AG09319 (cell line): ENCODE data around the gene VAMP2.

ENCODE experiments used
- DNase-seq: peaks from one replicate; pipeline ENCODE4 v3.0.0-alpha.2; 2010; ENCODE audit warnings: low read depth; ENCODE audit errors: extremely low read depth
- TF ChIP-seq, protein P1 (sequence below): IDR thresholded peaks from 2 replicates; pipeline ENCODE4 v1.5.1; 2011; ENCODE audit warnings: low read depth, mild to moderate bottlenecking, inconsistent platforms, low read length, moderate library complexity

The VAMP2 gene

GRCh38 chr17:8156246-8156992, 6.3 kb downstream of the VAMP2 start:
- DNase-seq, result peak; percentile 100
- TF ChIP-seq, protein P1, sequence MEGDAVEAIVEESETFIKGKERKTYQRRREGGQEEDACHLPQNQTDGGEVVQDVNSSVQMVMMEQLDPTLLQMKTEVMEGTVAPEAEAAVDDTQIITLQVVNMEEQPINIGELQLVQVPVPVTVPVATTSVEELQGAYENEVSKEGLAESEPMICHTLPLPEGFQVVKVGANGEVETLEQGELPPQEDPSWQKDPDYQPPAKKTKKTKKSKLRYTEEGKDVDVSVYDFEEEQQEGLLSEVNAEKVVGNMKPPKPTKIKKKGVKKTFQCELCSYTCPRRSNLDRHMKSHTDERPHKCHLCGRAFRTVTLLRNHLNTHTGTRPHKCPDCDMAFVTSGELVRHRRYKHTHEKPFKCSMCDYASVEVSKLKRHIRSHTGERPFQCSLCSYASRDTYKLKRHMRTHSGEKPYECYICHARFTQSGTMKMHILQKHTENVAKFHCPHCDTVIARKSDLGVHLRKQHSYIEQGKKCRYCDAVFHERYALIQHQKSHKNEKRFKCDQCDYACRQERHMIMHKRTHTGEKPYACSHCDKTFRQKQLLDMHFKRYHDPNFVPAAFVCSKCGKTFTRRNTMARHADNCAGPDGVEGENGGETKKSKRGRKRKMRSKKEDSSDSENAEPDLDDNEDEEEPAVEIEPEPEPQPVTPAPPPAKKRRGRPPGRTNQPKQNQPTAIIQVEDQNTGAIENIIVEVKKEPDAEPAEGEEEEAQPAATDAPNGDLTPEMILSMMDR, result peak; percentile 8; the same call in 1 of the 2 replicates

- TF ChIP-seq, protein P1, result no peak
- no peak for DNase-seq
Measured at GRCh38 chr17:8155996-8156245, 6.8 kb downstream of the VAMP2 start.

- TF ChIP-seq, protein P1, result no peak
- DNase-seq, result no peak
Measured at GRCh38 chr17:8155231-8155995, 7.3 kb downstream of the VAMP2 start.

DNA sequence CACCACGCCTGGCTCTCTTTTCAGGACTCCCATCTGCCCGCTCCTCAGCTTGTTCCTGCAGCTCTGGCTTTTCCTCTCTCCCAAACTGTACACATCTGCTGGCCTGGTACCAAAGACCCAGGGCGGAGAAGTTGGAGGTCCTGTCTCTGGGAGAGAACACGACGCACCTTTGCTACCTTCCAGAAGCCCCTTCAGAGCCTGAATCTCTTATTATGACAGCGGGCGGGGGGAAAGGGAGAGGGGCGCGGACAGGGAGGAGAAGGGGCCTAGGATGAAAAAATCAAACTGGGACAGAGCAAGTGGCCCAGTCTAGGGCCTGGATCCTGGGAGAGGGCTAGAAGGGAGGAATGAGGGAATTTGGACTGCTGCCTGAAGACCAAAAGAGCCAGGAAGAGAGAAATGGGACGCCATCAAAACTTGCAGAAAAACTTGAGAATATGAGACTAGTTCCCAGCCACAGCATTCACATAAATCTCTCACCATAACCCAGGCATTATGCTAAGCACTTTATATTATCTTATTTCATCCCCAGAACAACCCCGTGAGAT, 8.1 kb downstream of the VAMP2 start:
- TF ChIP-seq, protein P1, result no peak
- no peak for DNase-seq

DNA sequence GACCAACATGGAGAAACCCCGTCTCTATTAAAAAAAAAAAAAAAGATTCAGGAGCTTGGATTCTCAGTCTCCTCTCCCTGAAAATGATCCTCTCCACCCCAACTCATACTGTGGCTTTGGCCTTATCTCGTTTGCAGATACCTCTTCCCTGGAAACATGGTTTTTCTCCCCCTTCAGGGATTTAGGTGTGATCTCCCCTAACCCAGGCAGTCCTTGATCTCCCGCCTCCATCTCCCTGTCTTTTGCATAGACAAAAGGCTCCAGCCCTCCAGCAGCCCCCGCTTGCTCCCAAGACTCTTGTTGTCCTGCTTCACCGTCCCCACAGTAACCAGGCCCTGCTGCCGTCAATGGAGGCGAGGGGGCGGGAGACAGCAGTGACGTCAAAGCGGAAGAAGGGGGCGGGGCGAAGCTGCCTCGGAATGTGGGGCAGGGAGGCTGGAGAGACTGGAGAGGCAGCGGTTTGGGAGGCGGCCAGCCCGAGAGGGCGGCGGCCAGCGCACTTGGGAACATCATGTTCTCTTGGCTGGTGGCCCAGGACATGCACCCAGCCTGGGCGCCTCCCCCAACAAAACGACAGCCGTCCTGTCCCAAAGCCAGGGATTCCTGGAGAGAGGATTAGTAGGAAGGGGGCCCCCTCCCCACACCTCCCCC, 8.7 kb downstream of the VAMP2 start:
- DNase-seq, result peak; percentile 99
- TF ChIP-seq, protein P1, result no peak

DNA sequence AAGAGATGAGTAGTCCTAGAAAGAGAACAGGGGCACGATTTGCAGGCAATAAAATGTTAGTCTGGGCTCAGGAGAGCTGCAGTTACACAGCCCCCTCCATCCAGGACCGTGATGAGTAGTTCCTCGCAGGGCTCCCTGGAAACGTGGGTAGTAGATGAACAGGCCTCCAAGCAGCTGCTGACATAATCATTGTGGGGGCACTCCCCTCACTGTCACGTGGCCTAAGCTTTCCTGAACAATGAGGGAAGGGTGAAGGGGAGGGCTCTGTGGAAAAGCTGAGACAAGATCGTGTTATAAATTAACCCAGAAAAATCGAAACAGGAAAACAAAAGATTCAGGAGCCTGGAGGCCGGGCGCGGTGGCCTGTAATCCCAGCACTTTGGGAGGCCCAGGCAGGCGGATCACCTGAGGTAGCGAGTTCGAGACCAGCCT, 9.2 kb downstream of the VAMP2 start:
- TF ChIP-seq, protein P1, result no peak
- DNase-seq, result peak; percentile 85

GRCh38 chr17:8153031-8153451, 9.7 kb downstream of the VAMP2 start:
- no peak for DNase-seq
- TF ChIP-seq, protein P1, result no peak
